NCI-H1694 (cell line): ENCODE measurements around the gene MYO1D.
"Not testable (repeated sequence)": the region's sequence is repeated elsewhere in the genome, so short reads cannot be mapped to it uniquely, and the experiment has no call there.

Experiments used
- DNase-seq: peaks from one replicate; lab custom pipeline; 2025; lab: John Stamatoyannopoulos, UW

The MYO1D gene

GRCh38 chr17:32673964-32674363 lies 203.0 kb downstream of the MYO1D start:
- DNase-seq = no peak

GRCh38 chr17:32672711-32673110 lies 204.2 kb downstream of the MYO1D start:
- DNase-seq = no peak

- peak; percentile 29 for DNase-seq
Observed at GRCh38 chr17:32671896-32672295, 205.0 kb downstream of the MYO1D start.

- no peak for DNase-seq
Observed at GRCh38 chr17:32664936-32665583, 211.9 kb downstream of the MYO1D start.

GRCh38 chr17:32660496-32660985 lies 216.4 kb downstream of the MYO1D start:
- no peak for DNase-seq

- DNase-seq = peak; percentile 83
Observed at GRCh38 chr17:32659419-32659842, 217.5 kb downstream of the MYO1D start.

- peak; percentile 39 for DNase-seq
Observed at GRCh38 chr17:32658470-32659418, 218.2 kb downstream of the MYO1D start.

GRCh38 chr17:32656886-32657285 lies 220.0 kb downstream of the MYO1D start:
- DNase-seq = no peak

GRCh38 chr17:32654324-32654723 lies 222.6 kb downstream of the MYO1D start:
- DNase-seq = no peak

- DNase-seq = no peak
Observed at GRCh38 chr17:32651084-32651483, 225.8 kb downstream of the MYO1D start.

- DNase-seq = no peak
Observed at GRCh38 chr17:32648450-32648849, 228.5 kb downstream of the MYO1D start.

- no peak for DNase-seq
Observed at GRCh38 chr17:32646941-32647340, 230.0 kb downstream of the MYO1D start.

- DNase-seq = not testable (repeated sequence)
Observed at GRCh38 chr17:32641514-32641913, 235.4 kb downstream of the MYO1D start.

GRCh38 chr17:32636598-32637218 lies 240.2 kb downstream of the MYO1D start:
- DNase-seq = no peak

- no peak for DNase-seq
Observed at GRCh38 chr17:32634167-32634566, 242.8 kb downstream of the MYO1D start.

GRCh38 chr17:32631341-32632096 lies 245.4 kb downstream of the MYO1D start:
- DNase-seq = no peak

GRCh38 chr17:32629563-32630190 lies 247.2 kb downstream of the MYO1D start:
- DNase-seq = no peak

- DNase-seq = peak; percentile 20
Observed at GRCh38 chr17:32628271-32629044, 248.5 kb downstream of the MYO1D start.

GRCh38 chr17:32627239-32627996 lies 249.5 kb downstream of the MYO1D start:
- DNase-seq = peak; percentile 99

GRCh38 chr17:32626379-32626791 lies 250.5 kb downstream of the MYO1D start:
- DNase-seq = peak; percentile 66
